GM21528 (cell line): Measurements from ENCODE around the gene LRCH3.

Experiments
- ATAC-seq: cut with Tn5 transposase; IDR thresholded peaks from one replicate; pipeline ENCODE4 v1.9.1; 2021; ENCODE audit warnings: mild to moderate bottlenecking, moderate library complexity; ENCODE audit not compliant: unreplicated experiment, low FRiP score

Gene LRCH3

DNA sequence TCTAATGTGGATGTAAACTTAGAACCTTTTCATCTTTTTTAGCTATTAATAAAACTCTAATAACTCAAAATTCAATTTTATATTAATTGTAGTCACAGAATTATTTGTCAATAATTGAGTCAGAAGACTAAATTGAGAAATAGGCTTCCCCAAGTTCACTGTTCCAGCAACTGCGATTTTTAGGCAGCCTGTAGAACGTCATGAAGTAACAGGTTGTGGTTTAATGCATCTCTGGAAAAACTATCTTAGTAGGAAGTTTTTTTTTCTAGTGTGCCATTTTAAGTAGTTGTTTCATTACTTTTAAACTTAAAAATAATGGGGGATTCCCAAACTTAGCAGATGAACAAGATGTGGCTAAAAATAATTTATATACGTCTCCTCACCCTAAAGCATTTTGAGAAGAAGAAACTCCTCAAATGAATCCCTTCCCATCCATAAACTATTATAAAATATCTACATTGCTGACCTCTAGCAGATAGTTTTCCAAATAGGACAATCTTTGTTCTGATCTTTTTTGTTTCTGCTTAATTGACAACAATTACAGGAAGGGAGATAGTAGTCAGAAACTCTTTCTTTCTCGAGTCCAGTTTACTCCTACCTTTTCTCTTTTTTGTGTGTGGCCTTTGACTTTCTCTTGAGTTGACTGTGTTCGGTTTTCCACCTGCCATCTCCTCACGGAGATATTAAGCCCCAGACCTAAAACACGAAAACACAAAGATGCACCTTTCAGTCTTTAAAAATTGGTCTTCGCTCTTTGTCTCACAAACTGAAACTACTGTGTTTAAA is 43.1 kb downstream of the LRCH3 start:
- ATAC-seq, result no peak

DNA sequence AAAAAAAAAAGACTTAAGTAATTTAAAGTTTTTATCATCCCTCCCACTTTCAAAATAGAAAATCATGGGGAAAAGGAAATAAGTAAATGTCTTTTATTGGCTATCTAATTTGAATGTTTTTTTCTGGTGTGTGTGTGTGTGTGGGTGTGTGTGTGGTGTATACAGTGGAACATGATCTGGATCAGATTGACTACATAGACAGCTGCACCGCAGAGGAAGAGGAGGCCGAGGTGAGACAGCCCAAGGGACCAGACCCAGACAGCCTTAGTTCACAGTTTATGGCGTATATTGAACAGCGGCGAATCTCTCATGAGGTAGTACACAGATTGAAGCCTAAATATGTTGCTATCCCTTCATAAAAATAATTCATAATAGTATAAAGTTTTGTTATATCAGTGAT is 44.5 kb downstream of the LRCH3 start:
- no peak for ATAC-seq

DNA sequence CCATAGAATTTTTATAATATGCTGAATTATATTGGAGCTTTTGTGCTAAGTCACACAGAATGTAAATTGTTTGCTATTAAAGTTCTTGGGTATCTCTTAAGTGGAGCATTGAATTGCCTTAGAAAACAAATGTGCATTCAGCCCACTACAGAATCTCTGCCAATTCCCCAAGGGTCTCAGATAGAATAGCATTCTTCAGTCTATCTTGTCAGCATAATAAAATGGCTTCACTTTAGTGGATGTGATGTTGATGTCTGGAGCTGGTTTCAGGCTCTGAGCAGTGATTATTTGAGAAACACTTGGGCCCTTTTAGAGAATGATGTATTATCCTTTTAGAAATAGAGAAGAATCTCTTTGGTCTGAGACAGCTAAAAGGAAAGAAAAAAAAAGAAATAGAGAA is 45.2 kb downstream of the LRCH3 start:
- ATAC-seq, result no peak

DNA sequence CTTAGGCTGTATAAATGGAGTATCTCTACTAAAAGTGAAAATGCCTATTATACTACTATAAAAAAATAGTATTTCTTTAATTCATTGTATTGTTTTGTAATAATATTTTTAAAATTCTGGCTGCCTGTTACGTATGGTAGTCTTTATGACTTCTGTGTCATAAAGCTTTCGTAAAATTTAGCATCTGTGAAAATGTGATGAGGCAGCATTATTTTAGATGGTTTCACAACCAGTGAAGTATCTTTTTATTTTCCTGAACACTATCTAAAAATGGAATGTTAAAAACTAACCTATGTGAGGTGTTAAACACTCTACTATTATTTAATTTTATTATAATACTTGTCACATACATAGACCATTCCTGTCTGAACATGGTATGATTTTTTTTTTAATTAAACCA is 46.2 kb downstream of the LRCH3 start:
- ATAC-seq, result no peak

DNA sequence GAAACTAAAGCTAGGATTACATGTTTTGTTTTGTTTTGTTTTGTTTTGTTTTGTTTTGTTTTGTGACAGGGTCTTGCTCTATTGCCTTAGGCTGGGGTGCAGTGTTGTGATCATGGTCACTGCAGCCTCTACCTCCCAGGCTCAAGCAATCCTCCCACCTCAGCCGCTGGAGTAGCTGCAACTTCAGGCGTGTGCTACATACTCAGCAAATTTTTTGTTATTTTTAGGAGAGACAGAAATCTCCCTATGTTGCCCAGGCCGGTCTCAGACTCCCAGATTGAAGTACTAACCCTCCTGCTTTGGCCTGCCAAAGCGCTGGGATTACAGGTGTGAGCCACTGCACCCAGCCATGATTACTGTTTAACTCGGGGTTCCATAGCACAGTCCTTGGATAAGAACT is 50.7 kb downstream of the LRCH3 start:
- ATAC-seq, result no peak

DNA sequence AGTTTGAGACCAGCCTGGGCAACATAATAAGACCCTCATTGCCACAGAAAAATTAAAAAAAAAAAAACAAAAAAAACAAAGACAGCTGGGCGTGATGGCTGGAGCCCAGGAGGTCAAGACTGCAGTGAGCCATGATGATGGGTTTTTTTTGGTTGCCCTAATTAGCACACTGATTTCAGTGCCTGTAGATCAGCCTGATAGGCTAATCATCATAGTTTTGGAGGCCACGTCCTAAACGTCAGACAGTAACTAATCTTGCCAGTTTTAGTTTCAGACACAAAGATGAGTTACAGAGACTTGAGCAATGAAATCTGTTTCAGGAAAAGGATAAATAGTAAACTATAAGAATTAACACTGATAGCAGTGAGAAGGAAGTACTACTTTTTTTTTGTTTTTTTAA is 55.4 kb downstream of the LRCH3 start:
- no peak for ATAC-seq

DNA sequence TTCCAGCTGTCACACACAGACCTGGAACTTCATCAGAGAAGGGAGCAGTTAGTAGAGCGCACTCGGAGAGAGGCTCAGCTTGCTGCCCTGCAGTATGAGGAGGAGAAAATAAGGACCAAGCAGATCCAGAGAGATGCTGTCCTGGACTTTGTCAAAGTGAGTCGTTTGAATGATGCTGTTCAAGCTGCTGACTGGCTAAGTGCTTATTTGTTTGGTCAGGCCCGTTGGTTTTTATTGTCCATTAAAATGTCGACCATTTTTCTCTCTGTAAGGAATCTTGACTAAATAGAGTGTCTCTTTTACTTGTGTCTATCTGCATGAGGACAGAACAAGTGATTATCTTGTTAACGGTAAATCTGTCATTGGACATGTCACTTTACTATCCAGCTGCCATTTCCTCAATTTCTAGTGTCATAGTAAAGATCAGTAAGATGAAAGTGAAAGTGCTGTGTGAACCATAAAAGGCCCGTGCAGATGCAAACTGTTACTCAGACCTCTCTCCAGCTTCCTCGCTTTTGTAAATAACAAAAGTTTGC is 56.9 kb downstream of the LRCH3 start:
- ATAC-seq, result peak; percentile 75

DNA sequence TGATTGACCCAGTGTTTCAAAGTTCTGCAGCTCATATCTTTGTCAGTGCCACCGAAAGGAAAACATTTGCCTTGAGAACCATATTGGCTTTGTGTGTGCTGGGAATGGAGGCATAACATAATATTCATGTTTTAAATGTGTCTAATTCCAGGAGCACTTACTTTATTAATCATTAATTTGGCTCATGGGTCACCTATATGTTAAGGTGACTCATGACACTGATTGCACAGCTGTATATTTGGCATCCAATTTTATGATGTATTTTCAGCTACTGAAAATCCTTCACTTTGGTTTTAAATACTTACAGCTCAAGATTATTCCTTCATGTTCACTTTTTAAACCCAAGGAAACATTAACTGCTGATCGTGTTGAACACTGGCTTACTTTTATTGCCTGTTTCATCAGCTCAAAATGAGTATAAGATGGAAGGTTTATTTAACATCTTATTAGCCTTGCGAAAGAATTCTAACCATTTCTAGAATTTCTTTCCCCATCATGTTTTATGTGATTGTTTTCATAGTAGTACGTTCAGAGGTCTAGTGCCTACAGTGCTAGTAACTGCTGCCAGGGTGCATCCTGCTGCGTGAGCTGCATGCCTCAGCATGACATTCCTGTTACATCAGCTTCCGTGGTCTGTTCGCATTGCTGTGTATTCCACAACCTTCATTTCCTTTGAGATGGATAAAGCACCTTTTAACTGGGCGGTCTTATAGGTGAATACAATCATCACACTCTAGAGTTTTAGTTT is 63.7 kb downstream of the LRCH3 start:
- ATAC-seq, result no peak

DNA sequence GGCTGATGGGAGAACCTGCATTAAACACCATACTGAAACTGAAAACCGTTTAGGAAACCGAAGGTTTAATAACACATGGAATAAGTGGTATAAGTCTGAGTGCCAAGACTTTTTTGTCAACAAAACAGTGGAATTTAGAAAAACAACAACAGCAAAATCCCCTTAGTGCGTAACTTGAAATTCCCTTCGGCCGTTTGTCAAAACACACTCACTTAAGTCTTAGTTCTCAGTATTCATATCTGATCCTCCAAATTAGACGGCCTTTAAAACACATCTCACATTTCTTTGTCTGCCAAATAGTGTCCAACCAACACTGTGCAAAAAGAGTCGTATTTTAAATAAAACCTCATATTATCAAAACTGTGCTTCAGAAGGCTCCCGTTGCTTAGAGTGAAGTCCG is 64.5 kb downstream of the LRCH3 start:
- ATAC-seq, result no peak

DNA sequence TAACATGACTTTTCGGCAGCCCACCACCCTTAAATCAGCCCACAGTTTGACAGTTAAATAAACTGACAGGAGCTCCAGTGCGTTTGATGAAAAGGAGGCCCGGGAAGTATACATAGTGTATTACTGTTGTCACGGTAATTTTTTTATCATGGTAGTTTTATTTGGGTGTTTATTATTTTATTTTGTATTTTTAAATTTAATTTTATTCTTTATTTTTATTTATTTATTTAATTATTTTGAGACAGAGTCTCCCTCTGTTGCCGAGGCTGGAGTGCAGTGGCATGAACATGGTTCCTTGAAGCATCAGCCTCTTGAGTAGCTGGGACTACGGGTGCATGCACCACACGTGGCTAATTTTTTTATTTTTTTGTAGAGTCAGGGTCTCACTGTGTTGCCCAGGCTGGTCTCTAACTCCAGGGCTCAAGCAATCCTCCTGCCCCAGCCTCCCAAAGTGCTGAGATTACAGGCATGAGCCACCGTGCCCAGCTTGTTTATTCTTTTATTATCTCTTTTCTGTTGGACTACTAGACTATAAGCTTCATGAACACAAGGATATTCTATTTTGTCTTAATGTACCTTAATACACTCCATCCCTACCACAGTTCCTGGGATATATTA is 65.3 kb downstream of the LRCH3 start:
- no peak for ATAC-seq

DNA sequence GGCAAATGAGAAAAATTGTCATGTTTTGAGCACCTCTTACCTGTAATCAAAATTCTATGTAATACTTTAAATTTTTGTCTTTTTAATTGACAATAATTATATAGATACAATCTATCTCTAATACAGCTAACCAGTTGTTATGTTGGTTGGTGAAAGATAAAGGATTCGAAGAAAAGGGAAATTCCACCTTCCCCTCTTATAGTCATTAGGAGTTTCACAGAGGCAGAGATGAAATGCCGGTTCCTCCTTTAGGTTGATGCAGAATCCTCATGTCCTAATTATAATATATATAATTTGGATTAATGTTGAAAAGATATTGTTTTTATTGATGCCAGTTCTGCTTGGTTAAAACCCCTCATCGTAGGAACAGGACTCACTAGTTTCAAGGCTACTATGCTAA is 67.1 kb downstream of the LRCH3 start:
- ATAC-seq, result no peak

DNA sequence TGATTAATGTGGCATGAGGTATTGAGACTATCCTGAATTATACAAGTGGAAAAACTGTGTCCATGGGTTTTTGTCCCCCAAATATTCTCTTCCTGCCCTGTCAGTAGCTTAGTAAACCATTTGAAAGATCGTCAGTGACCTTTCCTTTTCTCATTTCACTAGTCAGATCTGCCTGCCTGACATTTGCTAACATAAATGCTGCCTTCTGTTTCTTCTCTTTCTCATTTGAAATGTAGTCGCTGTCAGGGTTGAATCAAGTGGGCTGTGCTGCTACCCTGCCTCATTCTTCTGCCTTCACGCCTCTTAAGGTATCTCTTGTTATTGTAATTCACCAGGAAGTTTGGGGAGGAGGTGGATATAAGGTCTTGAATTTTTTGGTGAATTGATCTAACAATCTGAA is 67.5 kb downstream of the LRCH3 start:
- ATAC-seq, result no peak

DNA sequence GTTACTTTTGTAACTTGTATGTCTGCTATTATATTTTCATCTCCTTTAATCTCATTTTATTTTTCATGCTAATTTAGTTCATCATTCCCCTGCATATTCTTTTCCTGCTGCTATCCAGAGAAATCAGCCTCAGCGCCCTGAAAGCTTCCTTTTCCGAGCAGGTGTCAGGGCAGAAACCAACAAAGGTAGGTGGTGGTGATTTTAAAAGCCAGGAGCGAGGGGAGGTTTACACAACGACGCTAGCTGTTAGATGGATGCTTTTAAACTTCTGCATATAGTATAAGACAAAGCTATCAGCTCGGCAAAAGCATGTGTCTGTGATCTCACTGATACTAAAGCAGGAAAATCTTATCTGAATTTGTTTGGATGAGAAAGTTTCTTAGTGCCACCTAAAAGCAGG is 75.0 kb downstream of the LRCH3 start:
- ATAC-seq, result no peak

DNA sequence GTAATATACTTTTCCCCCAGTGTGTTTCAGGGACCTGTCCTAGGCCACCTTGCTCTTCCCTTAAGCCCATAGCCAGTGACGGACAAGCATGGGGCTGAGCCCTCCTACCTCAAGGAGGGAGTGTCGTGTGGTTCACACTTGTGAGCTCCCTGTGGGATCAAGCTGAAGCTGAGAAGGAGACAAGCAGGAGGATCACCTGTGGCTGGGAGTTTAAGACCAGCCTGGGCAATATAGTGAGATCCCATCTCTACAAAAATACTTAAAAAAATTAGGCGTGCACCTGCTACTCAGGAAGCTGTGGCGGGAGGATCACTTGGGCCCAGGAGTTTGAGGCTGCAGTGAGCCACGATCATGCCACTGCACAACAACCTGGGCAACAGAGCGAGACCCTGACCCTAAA is 82.3 kb downstream of the LRCH3 start:
- ATAC-seq, result no peak

DNA sequence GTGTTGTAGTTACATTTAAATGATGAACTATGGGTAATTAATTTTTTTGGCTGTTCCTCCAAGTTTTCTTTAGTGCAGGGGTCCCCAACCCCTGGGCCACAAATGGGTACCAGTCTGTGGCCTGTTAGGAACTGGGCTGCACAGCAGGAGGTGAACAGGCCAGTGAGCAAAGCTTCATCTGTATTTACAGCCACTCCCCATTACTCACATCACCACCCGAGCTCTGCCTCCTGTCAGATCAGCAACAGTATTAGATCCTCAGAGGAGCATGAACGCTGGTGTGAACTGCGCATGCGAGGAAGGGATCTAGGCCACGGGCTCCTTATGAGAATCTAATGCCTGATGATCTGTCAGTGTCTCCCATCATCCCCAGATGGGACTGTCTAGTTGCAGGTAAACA is 83.0 kb downstream of the LRCH3 start:
- no peak for ATAC-seq

DNA sequence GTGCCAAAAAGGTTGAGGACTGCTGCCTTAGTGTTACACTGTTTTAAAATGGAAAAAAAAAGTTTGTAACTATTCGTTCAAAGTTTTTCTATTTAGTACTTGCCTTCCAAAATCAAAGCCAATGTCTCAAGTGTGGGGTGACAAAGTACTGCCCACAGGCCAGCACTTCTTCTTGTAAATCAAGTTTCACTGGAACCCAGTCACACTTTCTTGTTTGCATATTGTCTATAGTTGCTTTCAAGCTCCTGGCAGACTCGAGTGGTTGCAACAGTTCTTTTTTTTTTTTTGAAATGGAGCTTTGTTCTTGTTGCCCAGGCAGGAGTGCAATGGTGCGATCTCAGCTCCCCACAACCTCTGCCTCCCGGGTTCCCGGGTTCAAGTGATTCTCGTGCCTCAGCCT is 83.6 kb downstream of the LRCH3 start:
- no peak for ATAC-seq

DNA sequence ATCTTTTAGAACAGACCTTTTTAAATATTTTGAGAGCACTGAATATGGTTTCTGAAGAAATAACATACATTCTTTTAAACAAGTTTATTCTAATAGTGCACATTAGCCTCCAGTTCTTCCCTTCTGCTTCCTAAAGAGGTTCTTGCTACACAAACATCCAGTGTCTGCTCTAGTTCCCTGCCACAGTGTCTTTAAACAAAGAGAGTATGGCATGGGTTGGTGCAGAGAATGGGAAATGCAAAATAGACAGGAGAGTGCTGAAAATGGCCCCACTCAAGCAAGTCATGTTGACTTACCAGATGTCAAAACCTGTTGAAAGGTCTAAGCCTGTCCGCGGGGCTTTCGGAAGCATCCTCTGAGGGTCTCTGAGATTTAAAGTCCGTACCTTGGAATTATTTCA is 86.8 kb downstream of the LRCH3 start:
- ATAC-seq, result no peak

DNA sequence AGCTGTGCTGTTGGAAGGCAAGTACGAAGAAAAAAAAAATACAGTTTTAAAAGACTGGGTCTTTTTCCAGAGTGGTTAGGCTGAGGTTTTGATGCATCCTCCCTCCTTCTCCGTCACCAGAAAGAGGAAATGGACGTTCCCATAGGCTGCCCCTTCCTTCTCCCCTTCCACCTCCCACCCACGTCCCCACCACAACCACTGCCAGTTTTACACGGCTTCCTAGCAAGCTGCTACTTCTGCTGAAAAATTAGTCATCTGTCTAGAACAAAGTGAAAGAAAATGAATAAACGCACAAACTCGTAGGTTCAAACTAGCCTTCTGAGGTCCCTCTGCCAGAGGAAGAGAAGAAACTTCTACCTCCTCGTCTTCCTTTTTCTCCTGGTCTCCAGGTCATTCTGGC is 87.4 kb downstream of the LRCH3 start:
- ATAC-seq, result no peak

DNA sequence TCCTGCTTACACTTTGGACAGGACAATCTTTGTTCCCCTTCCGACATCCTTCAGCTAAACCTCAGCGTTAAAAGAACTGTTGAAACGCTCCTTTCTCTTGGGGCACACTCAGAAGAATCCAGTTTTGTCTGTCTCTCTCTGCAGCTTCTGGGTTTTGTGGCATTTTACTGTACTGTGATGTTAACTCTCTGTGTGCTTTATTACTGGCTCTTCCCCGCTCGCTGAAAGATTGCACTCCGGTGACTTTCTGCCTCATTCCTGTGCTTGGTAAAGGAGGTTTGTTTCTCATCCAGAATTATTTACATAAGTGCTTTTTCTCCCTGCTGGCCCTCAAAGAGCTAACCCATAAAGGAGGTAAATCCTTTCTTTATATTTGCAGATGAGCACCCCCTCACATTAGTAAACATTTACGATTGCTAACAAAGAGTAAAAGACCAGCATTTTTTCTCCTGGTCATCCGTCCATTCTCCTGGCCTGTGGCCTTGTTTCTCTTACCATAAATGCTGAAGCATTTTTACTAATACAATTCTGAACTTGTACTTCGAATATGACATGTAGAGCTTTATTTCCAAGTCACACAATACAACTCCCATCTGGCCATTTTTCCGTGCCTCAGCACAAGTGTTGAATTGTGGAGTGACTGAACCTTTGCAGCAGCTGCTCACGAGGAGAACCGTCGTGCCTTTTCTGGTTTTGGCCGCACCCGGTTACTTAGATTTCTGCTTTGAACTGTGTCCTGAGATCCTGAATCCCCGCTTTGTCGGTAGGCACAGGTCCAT is 89.6 kb downstream of the LRCH3 start:
- no peak for ATAC-seq

DNA sequence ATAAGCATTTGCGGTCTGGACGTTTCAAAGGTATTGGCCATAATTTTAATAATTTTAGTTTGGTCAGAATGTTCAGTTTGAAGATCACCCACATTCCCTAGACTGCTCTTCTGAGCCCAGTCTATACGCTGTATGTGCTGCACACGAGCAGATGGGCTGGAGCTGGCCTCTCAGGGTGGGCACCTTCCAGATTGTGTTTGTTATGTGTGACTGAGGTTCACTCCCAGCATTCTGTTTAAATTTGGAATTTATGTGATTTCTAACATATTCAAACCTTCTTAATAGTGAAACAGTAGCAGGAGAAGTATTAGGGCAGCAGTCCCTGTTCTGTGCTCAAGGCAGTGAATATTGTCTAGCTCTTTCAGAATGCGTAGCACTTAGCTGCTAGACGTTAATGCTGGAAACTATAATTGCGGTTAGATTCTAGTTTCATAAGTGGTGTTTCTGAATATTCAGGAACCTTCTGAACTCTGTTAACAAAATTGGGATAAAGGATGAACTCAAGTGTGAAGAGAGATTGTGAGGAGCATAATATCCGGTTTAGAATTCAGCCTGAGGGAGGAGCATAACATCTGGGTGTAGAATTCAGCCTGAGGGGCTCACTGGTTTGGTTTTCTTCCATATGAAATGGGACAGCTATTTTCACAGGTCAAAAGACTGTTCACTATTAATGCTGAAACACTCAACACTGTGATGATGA is 90.4 kb downstream of the LRCH3 start:
- no peak for ATAC-seq
